Neural cell (in vitro differentiated cells): ENCODE measurements around the gene RBM38. TPM values are rescaled to one million over a fixed set of nuclear protein-coding genes. Genes with fewer than 3 reads are reported as not detected.

ENCODE experiments used
- H2AFZ ChIP-seq: fragments of 200-600, 300-800 bp; sonication (generic), shearing (Covaris generic); 2 replicates; pipeline ENCODE4 v1.6.0; 2014; ENCODE audit warnings: low read depth, mild to moderate bottlenecking, antibody characterized with exemption, low read length, moderate library complexity
- H3F3A ChIP-seq: fragments of 200-600 bp; shearing (Covaris generic); 2 replicates; pipeline ENCODE4 v1.6.1; 2016; ENCODE audit warnings: mild to moderate bottlenecking, moderate library complexity, mixed read lengths, antibody characterized with exemption, low read length; ENCODE audit not compliant: insufficient read depth, poor library complexity, severe bottlenecking
- H3K27ac ChIP-seq: fragments of 200-600, 300-800 bp; sonication (generic), shearing (Covaris generic); 2 replicates; pipeline ENCODE4 v1.5.1; 2014; ENCODE audit warnings: mild to moderate bottlenecking, low read length, moderate library complexity
- H3K27me3 ChIP-seq: fragments of 300-800, 200-600 bp; sonication (generic), shearing (Covaris generic); 2 replicates; pipeline ENCODE4 v1.6.0; 2014; ENCODE audit warnings: mild to moderate bottlenecking, low read depth, low read length, moderate library complexity; ENCODE audit not compliant: insufficient read depth
- H3K36me3 ChIP-seq: fragments of 300-800, 200-600 bp; sonication (generic), shearing (Covaris generic); 2 replicates; pipeline ENCODE4 v1.5.1; 2014; ENCODE audit warnings: mild to moderate bottlenecking, antibody characterized with exemption, low read length, moderate library complexity; ENCODE audit not compliant: insufficient read depth
- H3K4me2 ChIP-seq: fragments of 300-800, 200-600 bp; sonication (generic), shearing (Covaris generic); 2 replicates; pipeline ENCODE4 v1.6.0; 2014; ENCODE audit warnings: mild to moderate bottlenecking, low read length
- H3K4me3 ChIP-seq: fragments of 300-800, 200-600 bp; sonication (generic), shearing (Covaris generic); 2 replicates; pipeline ENCODE4 v1.5.1; 2014; ENCODE audit warnings: mild to moderate bottlenecking, low read length, moderate library complexity
- H3K79me2 ChIP-seq: fragments of 200-600 bp; shearing (Covaris generic); replicated peaks from 2 replicates; pipeline ENCODE4 v1.6.0; 2014; ENCODE audit warnings: mild to moderate bottlenecking, low read length, moderate library complexity; ENCODE audit not compliant: insufficient read depth
- H3K9ac ChIP-seq: fragments of 300-800, 200-600 bp; sonication (generic), shearing (Covaris generic); 2 replicates; pipeline ENCODE4 v1.6.1; 2016; ENCODE audit warnings: mild to moderate bottlenecking, low read length, mixed read lengths
- H3K9me2 ChIP-seq: fragments of 200-600 bp; shearing (Covaris generic); 2 replicates; pipeline ENCODE4 v1.6.1; 2016; ENCODE audit warnings: mild to moderate bottlenecking, low read length, mixed read lengths; ENCODE audit not compliant: insufficient read depth
- H3K9me3 ChIP-seq: fragments of 200-600, 300-800 bp; sonication (generic), shearing (Covaris generic); 2 replicates; pipeline ENCODE4 v1.6.1; 2016; ENCODE audit warnings: mild to moderate bottlenecking, mixed run types, low read length, moderate library complexity, mixed read lengths
- H4K20me1 ChIP-seq: fragments of 200-600 bp; shearing (Covaris generic); 2 replicates; pipeline ENCODE4 v1.6.1; 2016; ENCODE audit warnings: mild to moderate bottlenecking, mixed run types; ENCODE audit not compliant: insufficient read depth
- CTCF ChIP-seq: fragments of 450-650 bp; IDR thresholded peaks from 2 replicates; pipeline ENCODE4 v1.5.1; 2014; ENCODE audit warnings: antibody characterized with exemption, mild to moderate bottlenecking, moderate library complexity; ENCODE audit not compliant: poor library complexity, severe bottlenecking
- EP300 ChIP-seq: fragments of 450-650 bp; conservative IDR thresholded peaks from 2 replicates; pipeline ENCODE4 v1.6.1; 2014; ENCODE audit warnings: antibody characterized with exemption, mild to moderate bottlenecking, moderate library complexity; ENCODE audit not compliant: poor library complexity, severe bottlenecking
- EZH2 ChIP-seq: fragments of 200-600, 300-800 bp; shearing (Covaris generic), sonication (generic); IDR thresholded peaks from 2 replicates; pipeline ENCODE4 v1.6.1; 2014; ENCODE audit warnings: antibody characterized with exemption, low read length, borderline replicate concordance, mild to moderate bottlenecking; ENCODE audit not compliant: insufficient read depth, poor library complexity, severe bottlenecking
- MXI1 ChIP-seq: fragments of 450-650 bp; conservative IDR thresholded peaks from 2 replicates; pipeline ENCODE4 v1.6.1; 2014; ENCODE audit warnings: antibody characterized with exemption, mild to moderate bottlenecking; ENCODE audit not compliant: poor library complexity, severe bottlenecking
- POLR2AphosphoS5 ChIP-seq: IDR thresholded peaks from 2 replicates; pipeline ENCODE4 v1.6.1; 2012
- RAD21 ChIP-seq: fragments of 450-650 bp; conservative IDR thresholded peaks from 2 replicates; pipeline ENCODE4 v1.6.1; 2014; ENCODE audit warnings: antibody characterized with exemption, mild to moderate bottlenecking, moderate library complexity
- REST ChIP-seq: IDR thresholded peaks from 2 replicates; pipeline ENCODE4 v1.6.1; 2012; ENCODE audit warnings: borderline replicate concordance
- SMC3 ChIP-seq: fragments of 450-650 bp; conservative IDR thresholded peaks from 2 replicates; pipeline ENCODE4 v1.6.1; 2014; ENCODE audit warnings: antibody characterized with exemption, mild to moderate bottlenecking, moderate library complexity; ENCODE audit not compliant: poor library complexity
- TAF1 ChIP-seq: IDR thresholded peaks from 2 replicates; pipeline ENCODE4 v1.6.1; 2012; ENCODE audit warnings: low read depth
- polyA plus RNA-seq: library from polyadenylated mRNA; depleted of rRNA; stranded (reverse); fragments of >200 nt; gene quantifications from 2 replicates; pipeline ENCODE4 v1.2.3, GENCODE V29; 2014

Gene RBM38
- polyA plus RNA-seq, 1 donor from 2014 or later = 19.0 TPM

- Histone ChIP-seq H4K20me1 (no peaks in the 10 kb centered on the region), H3K27ac (no peak overlapping the region), H3K9me2 (no peaks in the 10 kb centered on the region), H3K79me2 (no peaks in the 10 kb centered on the region), H3K4me2 (no peak overlapping the region), H3F3A (no peaks in the 10 kb centered on the region), H3K9me3 (no peaks in the 10 kb centered on the region), H3K27me3 (no peaks in the 10 kb centered on the region), H3K4me3 (no peak overlapping the region), H3K36me3 (no peaks in the 10 kb centered on the region), H3K9ac (no peak overlapping the region), H2AFZ (no peak overlapping the region)
- TF ChIP-seq CTCF (no peak), MXI1 (no peak), EZH2 (no peak)
Measured at GRCh38 chr20:57438552-57438951, 47.4 kb downstream of the RBM38 start.

GRCh38 chr20:57439432-57439831 is 48.2 kb downstream of the RBM38 start:
- H2AFZ ChIP-seq = no peak overlapping the region
- no peaks in the 10 kb centered on the region for H3K9me2 ChIP-seq
- H3K27me3 ChIP-seq = no peaks in the 10 kb centered on the region
- no peak overlapping the region for H3K4me3 ChIP-seq
- TF ChIP-seq CTCF (no peak), EZH2 (no peak), SMC3 (no peak), REST (no peak), EP300 (no peak), MXI1 (no peak), TAF1 (no peak), POLR2AphosphoS5 (no peak), RAD21 (no peak)
- H3F3A ChIP-seq = no peaks in the 10 kb centered on the region
- H3K4me2 ChIP-seq = no peak overlapping the region
- no peaks in the 10 kb centered on the region for H3K36me3 ChIP-seq
- H3K9me3 ChIP-seq = no peaks in the 10 kb centered on the region
- H3K27ac ChIP-seq = no peak overlapping the region
- no peaks in the 10 kb centered on the region for H3K79me2 ChIP-seq
- H4K20me1 ChIP-seq = no peaks in the 10 kb centered on the region
- H3K9ac ChIP-seq = no peak overlapping the region
